GM12892 (cell line): ENCODE data around the gene ODC1.

Source experiments
- DNase-seq: peaks from one replicate; pipeline ENCODE4 v3.0.0; 2011; ENCODE audit not compliant: insufficient read length
- FAIRE-seq: peaks from 2 replicates; lab custom pipeline; 2011; peaks lifted over from hg19 to GRCh38; lab: Jason Lieb, UNC
- POLR2A ChIP-seq: IDR thresholded peaks from 2 replicates; pipeline ENCODE4 v1.6.1; 2011; ENCODE audit warnings: low read depth, low read length, control low read depth
- POLR2AphosphoS5 ChIP-seq: IDR thresholded peaks from 2 replicates; pipeline ENCODE4 v1.6.1; 2011; ENCODE audit warnings: low read depth, low read length, control low read depth
- TAF1 ChIP-seq: IDR thresholded peaks from 2 replicates; pipeline ENCODE4 v1.6.1; 2011; ENCODE audit warnings: low read depth, mild to moderate bottlenecking, control low read depth, low read length, borderline replicate concordance

ODC1 gene

DNA sequence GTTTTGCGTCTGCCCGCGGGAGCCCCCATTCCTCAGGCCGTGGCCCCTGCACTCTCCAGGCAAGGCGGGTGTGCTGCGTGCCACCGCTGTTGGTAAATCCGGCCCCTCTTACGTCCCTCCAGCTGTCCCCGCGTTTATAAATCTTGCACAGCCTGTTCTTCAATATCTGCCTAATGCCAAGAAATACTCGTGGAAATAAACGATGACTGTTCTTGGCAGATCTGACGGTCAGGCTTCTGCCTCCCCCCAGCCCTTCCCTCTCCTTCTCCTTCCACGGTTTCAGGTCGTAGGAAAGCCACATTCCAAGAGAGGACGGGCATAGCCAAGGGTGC is 20.5 kb downstream of the ODC1 start:
- TF ChIP-seq POLR2A (no peak), TAF1 (no peak), POLR2AphosphoS5 (no peak)
- FAIRE-seq (no peak), DNase-seq (no peak)

- FAIRE-seq (no peak), DNase-seq (no peak)
- no peak for TF ChIP-seq POLR2A
- no peak for TF ChIP-seq POLR2AphosphoS5
- TF ChIP-seq TAF1: no peak
These were observed 21.2 kb downstream of the ODC1 start for GRCh38 chr2:10426726-10427617.

GRCh38 chr2:10425699-10426098 is 22.4 kb downstream of the ODC1 start:
- FAIRE-seq (no peak), DNase-seq (no peak)
- TF ChIP-seq TAF1: no peak
- no peak for TF ChIP-seq POLR2A
- TF ChIP-seq POLR2AphosphoS5: no peak

DNA sequence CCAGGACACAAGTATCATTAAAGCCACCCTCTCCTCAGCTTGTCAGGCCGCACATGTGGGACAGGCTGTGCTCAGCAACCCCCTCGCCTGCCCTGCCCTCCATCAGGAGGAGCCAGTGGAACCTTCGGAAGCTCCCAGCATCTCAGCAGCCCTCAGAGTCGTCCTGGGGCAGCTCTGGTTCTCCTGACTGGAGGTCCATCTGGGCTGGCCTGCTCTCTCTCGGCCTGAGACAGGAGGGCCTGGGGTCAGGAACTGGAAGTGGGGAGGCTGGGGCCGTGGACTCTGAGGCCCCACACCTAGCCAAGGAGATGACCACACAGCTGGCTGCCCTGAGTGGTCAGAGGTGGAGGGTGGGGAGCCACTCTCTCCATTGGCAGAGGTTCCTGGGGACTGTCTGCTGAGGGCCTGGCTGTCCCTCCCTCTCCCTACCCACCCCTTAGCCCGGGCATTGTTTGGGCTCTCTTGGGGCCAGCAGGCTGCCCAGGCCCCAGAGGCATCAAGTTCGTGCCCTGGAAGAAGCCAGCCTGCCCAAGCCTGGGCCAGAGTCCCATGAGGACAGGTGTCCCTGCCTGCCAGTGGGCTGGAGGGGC is 23.1 kb downstream of the ODC1 start:
- FAIRE-seq: no peak

DNA sequence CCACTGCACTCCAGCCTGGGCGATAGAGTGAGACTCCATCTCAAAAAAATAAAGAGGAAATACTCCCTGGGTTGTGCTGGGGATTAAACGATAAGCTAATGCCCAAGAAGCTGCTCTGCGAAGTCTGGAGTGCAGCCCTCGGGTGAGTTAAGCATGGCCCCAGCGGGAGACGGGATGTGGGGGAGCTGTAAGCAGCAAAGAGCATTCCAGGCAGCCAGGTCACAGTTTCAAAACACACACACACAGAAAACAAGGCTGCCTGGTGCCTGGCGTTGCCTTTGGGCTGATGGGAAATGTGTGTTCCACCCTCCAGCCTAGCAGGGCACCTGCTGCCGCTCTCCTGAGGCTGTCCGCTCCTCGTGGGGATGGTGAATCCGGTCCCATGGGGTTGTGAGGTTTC is 24.1 kb downstream of the ODC1 start:
- FAIRE-seq (no peak), DNase-seq (no peak)
- no peak for TF ChIP-seq TAF1
- TF ChIP-seq POLR2AphosphoS5: no peak
- no peak for TF ChIP-seq POLR2A

More for the DNA sequence above, 23.1 kb downstream of the ODC1 start:
- TF ChIP-seq POLR2AphosphoS5 (no peak), TAF1 (no peak), POLR2A (no peak)
- DNase-seq: no peak

- FAIRE-seq (no peak), DNase-seq (no peak)
- TF ChIP-seq TAF1: no peak
- TF ChIP-seq POLR2A: no peak
- TF ChIP-seq POLR2AphosphoS5: no peak
These were observed 24.7 kb downstream of the ODC1 start for GRCh38 chr2:10423400-10423774.

DNA sequence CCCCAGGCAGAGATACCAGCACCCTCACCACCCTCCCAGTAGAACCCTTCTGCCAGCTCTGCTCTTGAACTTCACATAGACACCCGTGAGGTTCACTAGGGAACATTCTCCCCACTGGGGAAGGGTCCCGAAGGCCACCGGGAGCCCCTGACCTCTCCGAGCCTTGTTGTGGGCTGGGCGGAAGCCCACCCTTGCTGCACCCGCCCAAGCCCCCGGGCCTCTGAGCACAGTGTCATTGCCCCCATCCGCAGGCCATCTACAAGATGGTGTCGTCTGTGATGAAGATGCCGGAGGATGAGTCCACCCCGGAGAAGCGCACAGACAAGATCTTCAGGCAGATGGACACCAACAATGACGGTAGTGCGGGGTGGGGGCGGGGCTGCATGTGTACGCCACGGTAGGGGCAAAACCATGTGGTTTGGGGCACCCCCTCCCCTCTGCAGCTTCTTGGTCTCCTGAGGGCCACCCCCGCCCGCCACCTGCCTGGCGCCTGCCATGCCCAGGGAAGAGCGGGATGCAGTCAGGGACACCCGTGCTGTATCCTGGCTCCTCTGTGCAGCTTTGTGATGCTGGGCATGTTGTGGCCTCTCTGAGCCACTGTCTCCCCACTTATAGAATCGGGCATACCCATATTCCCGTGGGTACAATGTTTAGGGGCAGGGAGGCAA is 25.3 kb downstream of the ODC1 start:
- TF ChIP-seq POLR2A (no peak), TAF1 (no peak), POLR2AphosphoS5 (no peak)
- FAIRE-seq: no peak

DNA sequence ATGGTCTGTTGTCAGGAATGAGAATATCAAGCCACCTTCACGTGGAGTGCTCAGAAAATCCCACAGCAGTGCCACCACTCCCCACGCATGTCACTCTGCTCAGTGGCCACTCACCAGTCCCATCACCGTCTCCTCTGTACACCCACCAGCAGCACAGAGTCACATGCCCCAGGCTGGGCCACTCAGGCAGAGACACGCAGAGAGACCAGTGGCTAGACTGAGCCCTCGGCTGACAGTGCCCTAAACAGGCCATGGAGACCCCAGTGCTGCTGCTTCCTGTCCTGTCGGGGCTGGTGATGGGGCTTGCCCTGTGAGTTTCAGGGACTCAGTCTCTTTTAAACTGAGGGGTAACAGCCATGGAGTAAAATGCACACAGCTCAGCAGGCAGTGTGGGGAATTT is 25.9 kb downstream of the ODC1 start:
- DNase-seq (no peak), FAIRE-seq (no peak)
- no peak for TF ChIP-seq POLR2A
- TF ChIP-seq TAF1: no peak
- no peak for TF ChIP-seq POLR2AphosphoS5

More for the DNA sequence above, 25.3 kb downstream of the ODC1 start:
- no peak for DNase-seq

- DNase-seq (no peak), FAIRE-seq (no peak)
- TF ChIP-seq POLR2AphosphoS5 (no peak), POLR2A (no peak), TAF1 (no peak)
These were observed 28.4 kb downstream of the ODC1 start for GRCh38 chr2:10419553-10420257.

DNA sequence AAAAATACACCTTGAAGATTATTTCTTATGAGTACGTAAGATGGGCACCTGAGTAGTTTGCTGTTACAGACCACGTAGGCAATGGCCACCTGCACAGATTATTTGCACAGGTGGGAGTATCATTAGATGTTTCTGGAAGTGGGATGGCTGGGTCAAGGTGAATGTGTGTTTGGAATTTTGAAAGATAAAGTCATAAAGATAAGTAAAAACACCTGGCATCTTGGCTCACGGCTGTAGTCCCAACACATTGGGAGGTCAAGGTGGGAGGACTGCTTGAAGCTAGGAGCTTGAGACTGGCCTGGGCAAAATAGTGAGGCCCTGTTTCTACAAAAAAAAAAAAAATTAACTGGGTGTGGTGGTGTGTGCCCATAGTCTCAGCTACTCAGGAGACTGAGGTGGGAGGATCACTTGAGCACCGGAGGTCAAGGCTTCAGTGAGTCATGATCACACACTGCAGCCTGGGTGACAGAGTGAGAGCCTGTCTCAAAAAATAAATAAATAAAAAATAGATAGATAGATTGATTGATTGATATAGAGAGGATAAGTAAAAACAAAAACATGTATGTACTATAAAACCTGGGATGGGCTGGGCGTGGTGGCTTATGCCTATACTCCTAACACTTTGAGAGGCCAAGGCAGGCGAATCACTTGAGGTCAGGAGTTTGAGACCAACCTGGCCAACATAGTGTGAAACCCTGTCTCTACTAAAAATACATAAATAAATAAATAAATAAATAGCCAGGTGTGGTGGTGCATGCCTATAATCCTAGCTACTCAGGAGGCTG is 30.4 kb downstream of the ODC1 start:
- FAIRE-seq (no peak), DNase-seq (no peak)
- TF ChIP-seq TAF1: no peak
- no peak for TF ChIP-seq POLR2A
- no peak for TF ChIP-seq POLR2AphosphoS5

- FAIRE-seq (no peak), DNase-seq (no peak)
- TF ChIP-seq POLR2AphosphoS5: no peak
- TF ChIP-seq TAF1: no peak
- no peak for TF ChIP-seq POLR2A
These were observed 32.5 kb downstream of the ODC1 start for GRCh38 chr2:10415640-10416039.
